Activated naive CD8-positive, alpha-beta T cell treated with anti-CD3 and anti-CD28 coated beads for 36 hours (primary cell): ENCODE measurements around the gene ROBO1. TPM values are rescaled to one million over a fixed set of nuclear protein-coding genes. Genes with fewer than 3 reads are reported as not detected.

Source experiments
- DNase-seq: peaks from one replicate; pipeline ENCODE4 v3.0.0; 2021
- H3K27ac Mint-ChIP-seq: one replicate; pipeline ENCODE4 v1.8.0; 2022; ENCODE audit warnings: mild to moderate bottlenecking, moderate library complexity, mixed read lengths
- H3K27me3 Mint-ChIP-seq: one replicate; pipeline ENCODE4 v1.8.0; 2022; ENCODE audit warnings: mild to moderate bottlenecking, mixed read lengths
- H3K36me3 Mint-ChIP-seq: one replicate; pipeline ENCODE4 v1.8.0; 2021; ENCODE audit warnings: mild to moderate bottlenecking, mixed read lengths
- H3K4me1 Mint-ChIP-seq: one replicate; pipeline ENCODE4 v1.8.0; 2021; ENCODE audit warnings: mixed read lengths
- H3K4me3 Mint-ChIP-seq: one replicate; pipeline ENCODE4 v1.8.0; 2022; ENCODE audit warnings: mild to moderate bottlenecking, moderate library complexity, mixed read lengths
- H3K9me3 Mint-ChIP-seq: one replicate; pipeline ENCODE4 v1.8.0; 2022; ENCODE audit warnings: mixed read lengths
- total RNA-seq, 2 experiments: library from RNA; stranded (reverse); gene quantifications; one replicate each; pipeline ENCODE4 v1.2.3, GENCODE V29; 2021

ROBO1 gene
- total RNA-seq, 2 experiments from 2014 or later = 13.8 to 16.5 TPM

DNA sequence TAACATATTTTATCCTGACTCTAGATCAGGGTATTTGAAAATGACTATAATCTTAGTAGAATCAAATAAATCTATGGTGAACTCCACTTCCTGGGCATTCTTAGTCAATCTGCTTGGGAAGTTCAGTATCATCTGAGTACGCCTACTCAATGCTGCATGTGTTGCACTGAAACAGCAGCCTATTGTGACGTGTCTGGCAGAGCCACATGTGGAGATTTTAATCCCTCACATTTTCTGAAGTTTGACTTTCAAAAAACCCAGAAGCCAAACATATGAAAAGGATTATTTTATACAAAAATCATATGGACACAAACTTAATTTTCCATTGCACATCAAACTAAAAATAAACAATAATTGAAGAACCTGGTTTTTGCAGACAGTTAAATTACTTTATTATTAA lies 798.3 kb downstream of the ROBO1 start:
- no peak overlapping the region for H3K27ac Mint-ChIP-seq
- H3K4me1 Mint-ChIP-seq = peaks cover 4% of the 10 kb centered on the region
- no peak for DNase-seq
- no peaks in the 10 kb centered on the region for H3K9me3 Mint-ChIP-seq
- H3K4me3 Mint-ChIP-seq = no peak overlapping the region
- H3K36me3 Mint-ChIP-seq = no peaks in the 10 kb centered on the region
- no peaks in the 10 kb centered on the region for H3K27me3 Mint-ChIP-seq

DNA sequence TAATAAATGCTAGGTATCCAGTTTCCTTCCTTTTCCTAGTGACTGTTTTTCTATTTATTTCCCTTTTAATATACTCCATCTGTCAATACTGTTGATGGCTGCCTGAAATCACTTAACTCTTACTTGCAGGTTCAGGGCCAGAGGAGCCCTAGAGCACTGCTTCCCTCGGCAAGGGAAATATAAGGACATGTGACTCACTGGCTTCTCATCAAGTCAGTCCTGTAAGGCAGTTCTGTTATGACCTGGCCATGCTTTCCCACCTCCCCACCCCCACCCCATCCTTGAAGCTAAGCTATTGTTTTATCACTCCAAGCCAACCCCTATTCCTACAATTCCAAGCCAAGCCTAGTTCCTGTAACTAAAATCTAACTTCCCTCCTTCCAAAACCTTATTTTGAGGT lies 800.7 kb downstream of the ROBO1 start:
- no peak overlapping the region for H3K4me3 Mint-ChIP-seq
- peaks cover 2% of the 10 kb centered on the region for H3K9me3 Mint-ChIP-seq
- H3K27ac Mint-ChIP-seq = no peak overlapping the region
- DNase-seq = no peak
- H3K4me1 Mint-ChIP-seq = peaks cover 4% of the 10 kb centered on the region
- peaks cover 2% of the 10 kb centered on the region for H3K36me3 Mint-ChIP-seq
- no peaks in the 10 kb centered on the region for H3K27me3 Mint-ChIP-seq

DNA sequence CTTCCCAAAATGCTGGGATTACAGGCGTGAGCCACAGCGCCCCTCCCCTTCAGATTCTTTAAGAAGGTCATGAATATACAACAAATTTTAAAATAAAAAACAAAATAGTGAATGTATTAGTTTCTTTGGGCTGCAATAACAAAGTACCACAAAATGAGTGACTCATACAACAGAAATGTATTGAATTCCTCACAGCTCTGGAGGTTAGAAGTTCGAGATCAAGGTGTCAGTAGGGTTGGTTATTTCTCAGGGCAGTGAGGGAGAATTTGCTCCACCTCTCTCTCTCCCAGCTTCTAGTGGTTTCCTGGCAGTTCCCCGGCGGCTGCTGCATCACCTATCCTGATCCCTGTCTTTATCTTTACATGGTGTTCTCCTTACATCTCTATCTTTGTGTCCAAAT lies 804.0 kb downstream of the ROBO1 start:
- no peak for DNase-seq
- Mint-ChIP-seq H3K36me3 (peaks cover 2% of the 10 kb centered on the region), H3K9me3 (peaks cover 3% of the 10 kb centered on the region), H3K4me3 (no peak overlapping the region), H3K27ac (no peak overlapping the region), H3K4me1 (peaks cover 2% of the 10 kb centered on the region), H3K27me3 (no peaks in the 10 kb centered on the region)

DNA sequence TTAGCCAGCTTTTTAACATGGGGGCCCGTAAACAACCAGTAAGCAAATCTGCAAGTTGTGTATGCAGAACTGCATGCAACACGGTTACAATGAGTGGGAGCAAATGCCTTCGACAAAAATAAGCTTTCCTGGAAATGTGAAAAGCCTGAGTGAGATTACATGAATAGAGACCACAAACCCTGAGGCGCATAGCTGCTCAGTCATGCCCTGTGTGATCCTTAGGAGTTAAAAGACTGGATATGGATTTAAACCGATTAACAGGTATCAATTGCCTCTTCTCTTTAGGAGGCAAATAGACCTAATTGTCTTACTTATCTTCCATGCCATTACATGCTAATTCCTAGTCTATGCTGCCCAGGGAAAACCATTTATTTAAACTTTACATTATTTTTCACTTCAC lies 810.3 kb downstream of the ROBO1 start:
- H3K36me3 Mint-ChIP-seq = no peaks in the 10 kb centered on the region
- H3K27ac Mint-ChIP-seq = no peak overlapping the region
- no peaks in the 10 kb centered on the region for H3K27me3 Mint-ChIP-seq
- no peak for DNase-seq
- H3K9me3 Mint-ChIP-seq = peaks cover 1% of the 10 kb centered on the region
- H3K4me3 Mint-ChIP-seq = no peak overlapping the region
- H3K4me1 Mint-ChIP-seq = no peaks in the 10 kb centered on the region

DNA sequence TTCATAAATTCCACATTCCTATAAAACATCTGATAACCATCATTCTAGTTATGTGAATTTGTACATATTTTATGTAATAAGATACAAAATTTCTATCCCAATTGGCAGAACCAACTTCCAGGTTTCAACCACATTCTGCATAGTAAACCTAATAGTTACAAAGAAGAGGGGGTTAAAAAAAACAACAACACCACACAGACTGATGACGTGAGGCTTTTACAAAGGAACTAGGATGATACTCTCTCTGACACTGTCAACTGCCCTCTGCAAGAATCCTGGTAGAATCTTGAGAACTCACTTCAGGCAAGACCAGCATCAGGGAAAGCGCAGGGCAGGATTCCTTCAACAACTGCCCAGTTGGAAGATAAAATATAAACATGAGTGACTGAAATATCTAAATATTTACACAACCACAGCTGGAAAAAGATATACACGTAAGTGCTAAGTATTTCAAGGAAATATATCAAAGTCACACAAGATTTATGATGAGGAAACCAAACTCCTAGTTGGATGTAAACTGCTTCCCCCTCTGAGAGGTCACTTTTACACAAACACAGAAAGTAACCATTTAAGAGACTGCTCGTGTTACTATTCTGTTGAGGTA lies 816.4 kb downstream of the ROBO1 start:
- Mint-ChIP-seq H3K9me3 (peaks cover 8% of the 10 kb centered on the region), H3K27me3 (no peaks in the 10 kb centered on the region), H3K36me3 (peaks cover 8% of the 10 kb centered on the region), H3K27ac (no peak overlapping the region), H3K4me3 (no peak overlapping the region), H3K4me1 (no peaks in the 10 kb centered on the region)
- DNase-seq = no peak

DNA sequence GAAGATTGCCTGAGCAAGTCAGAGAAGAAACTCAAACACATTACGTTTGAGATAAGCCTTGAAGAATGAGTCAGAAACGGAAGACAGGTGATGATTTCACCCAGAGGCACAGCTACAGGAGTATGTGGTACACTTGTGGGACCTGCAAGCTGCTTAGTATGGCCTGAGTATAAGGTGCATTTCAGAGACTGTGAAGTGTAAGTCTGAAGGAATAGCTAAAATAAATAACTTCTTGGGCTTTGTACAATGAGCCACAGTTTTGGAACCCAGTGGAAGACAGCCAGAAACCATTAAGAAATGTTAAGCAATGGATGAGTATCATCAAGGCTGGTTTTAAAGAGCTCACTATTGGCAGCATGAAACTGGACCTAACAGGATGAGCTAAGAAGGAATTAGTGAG lies 826.2 kb downstream of the ROBO1 start:
- Mint-ChIP-seq H3K4me3 (no peak overlapping the region), H3K27me3 (no peaks in the 10 kb centered on the region), H3K27ac (no peak overlapping the region), H3K4me1 (no peaks in the 10 kb centered on the region), H3K9me3 (peaks cover 6% of the 10 kb centered on the region), H3K36me3 (peaks cover 5% of the 10 kb centered on the region)
- no peak for DNase-seq

DNA sequence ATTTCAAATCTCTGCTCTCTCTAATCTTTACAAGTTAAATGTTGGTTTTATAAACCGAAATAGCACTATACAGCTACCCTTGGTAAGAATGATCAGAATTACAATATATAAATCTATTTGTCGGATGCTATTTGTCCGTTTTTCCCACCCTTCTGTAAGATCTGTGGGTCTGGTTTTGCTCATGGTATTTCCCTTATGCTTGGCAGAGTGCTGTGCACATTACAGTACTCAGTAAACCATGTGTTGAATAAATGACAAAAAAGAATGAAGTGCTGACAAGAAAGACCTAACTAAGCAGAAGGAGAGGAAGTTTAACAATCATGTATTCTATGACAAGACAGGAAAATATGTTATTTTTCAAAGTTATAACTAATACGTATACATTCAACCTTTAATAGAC lies 827.2 kb downstream of the ROBO1 start:
- no peaks in the 10 kb centered on the region for H3K27me3 Mint-ChIP-seq
- no peaks in the 10 kb centered on the region for H3K4me1 Mint-ChIP-seq
- H3K9me3 Mint-ChIP-seq = peaks cover 5% of the 10 kb centered on the region
- no peak for DNase-seq
- no peak overlapping the region for H3K4me3 Mint-ChIP-seq
- H3K36me3 Mint-ChIP-seq = peaks cover 5% of the 10 kb centered on the region
- H3K27ac Mint-ChIP-seq = no peak overlapping the region

DNA sequence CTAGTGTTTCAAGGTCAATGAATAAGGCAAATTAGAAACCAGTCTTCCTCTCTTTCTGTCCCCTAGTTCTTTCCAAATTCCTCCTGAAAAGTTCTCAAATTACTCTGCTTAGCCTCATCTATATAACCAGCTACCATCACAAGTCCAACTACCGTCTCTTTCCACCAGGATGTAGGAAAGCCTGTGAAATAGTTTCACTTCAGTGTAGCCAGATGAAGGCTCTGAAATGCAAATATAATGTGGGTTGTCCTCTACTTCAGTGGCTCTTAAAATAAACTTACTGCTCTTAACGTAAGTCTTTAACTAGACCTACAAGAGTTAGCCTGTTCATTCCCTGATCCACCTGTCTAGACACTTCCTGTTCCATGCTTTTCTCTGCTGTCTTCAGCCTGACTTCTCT lies 827.7 kb downstream of the ROBO1 start:
- Mint-ChIP-seq H3K27me3 (no peaks in the 10 kb centered on the region), H3K27ac (no peak overlapping the region), H3K36me3 (peaks cover 3% of the 10 kb centered on the region), H3K9me3 (peaks cover 1% of the 10 kb centered on the region), H3K4me1 (no peaks in the 10 kb centered on the region), H3K4me3 (no peak overlapping the region)
- DNase-seq = no peak

DNA sequence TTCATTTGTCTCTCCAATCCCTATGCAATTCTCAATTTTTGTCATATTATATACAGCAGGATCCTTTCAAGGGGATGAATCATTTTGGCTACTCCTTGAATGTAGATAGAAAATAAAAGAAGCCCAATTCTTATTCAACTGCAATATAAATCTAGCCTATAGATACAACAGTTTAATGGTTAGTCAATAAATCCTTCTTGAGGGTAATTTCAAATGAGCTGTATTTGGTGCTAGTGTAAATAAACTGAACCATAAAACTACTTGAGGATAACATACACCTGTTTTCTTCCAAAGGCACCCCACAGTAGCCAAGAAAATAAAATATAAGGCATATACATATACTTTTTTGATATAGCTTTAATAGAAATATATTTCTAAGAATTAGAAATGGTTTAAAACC lies 830.3 kb downstream of the ROBO1 start:
- Mint-ChIP-seq H3K9me3 (peaks cover 1% of the 10 kb centered on the region), H3K4me1 (no peaks in the 10 kb centered on the region), H3K27me3 (no peaks in the 10 kb centered on the region), H3K27ac (no peak overlapping the region), H3K36me3 (peaks cover 3% of the 10 kb centered on the region), H3K4me3 (no peak overlapping the region)
- DNase-seq = no peak

DNA sequence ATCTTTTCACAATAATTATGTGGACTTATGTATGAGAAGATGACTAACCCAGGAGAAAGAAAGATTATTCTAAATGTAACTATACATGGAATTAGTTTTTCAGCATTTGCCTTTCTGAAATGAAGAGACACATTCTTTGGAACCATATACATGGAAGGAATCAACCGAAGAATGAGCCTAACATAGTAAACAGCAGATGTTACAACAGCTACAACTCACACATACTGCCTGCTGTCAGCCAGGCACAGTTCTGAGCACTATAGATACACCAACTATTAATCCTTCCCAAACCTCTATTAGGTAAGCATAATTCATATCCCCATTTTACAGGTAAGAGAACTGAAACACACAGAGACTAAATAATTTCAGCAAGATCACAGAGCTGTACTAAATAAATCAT lies 840.0 kb downstream of the ROBO1 start:
- Mint-ChIP-seq H3K27me3 (no peaks in the 10 kb centered on the region), H3K4me3 (no peak overlapping the region), H3K9me3 (peaks cover 3% of the 10 kb centered on the region), H3K36me3 (peaks cover 5% of the 10 kb centered on the region), H3K4me1 (no peaks in the 10 kb centered on the region), H3K27ac (no peak overlapping the region)
- no peak for DNase-seq

DNA sequence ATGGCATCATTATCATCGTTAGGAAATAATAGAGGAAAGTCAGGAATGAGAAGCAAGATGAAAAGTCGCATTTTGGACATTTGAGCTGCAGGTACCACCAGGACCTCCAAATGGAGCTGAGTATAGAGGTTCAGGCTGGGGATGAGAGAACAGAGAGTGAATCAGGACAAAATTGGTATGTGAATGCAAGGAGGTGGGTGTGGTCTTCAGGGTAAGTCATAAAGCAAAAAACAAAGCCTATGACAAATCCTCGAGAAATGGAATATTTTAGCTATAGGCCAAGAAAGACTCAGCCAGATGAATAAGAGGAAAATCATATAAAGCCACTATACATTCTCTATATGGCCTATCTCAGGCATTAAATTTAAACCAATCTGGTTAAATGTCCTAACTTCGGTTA lies 841.3 kb downstream of the ROBO1 start:
- Mint-ChIP-seq H3K27ac (no peak overlapping the region), H3K9me3 (peaks cover 3% of the 10 kb centered on the region), H3K4me1 (no peaks in the 10 kb centered on the region), H3K27me3 (no peaks in the 10 kb centered on the region), H3K36me3 (peaks cover 5% of the 10 kb centered on the region), H3K4me3 (no peak overlapping the region)
- DNase-seq = no peak

DNA sequence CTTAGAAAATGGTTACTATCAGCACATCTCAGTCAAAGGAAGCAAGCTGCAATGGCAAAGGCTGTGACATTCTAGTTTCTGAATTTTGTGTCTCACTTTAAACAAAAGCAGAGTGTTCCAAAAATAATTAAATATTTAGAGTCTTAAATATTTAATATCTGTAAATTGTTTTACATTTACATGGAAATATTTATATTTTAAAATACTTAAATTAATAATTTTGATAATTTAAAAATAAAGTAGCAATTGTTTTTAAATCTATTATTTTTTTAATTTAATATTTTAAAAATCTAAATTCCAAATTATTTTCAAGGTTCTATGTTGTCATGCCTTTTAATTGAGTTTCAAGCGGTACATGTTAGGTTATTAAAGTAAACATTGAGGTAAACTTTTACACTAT lies 843.1 kb downstream of the ROBO1 start:
- Mint-ChIP-seq H3K4me1 (no peaks in the 10 kb centered on the region), H3K27me3 (no peaks in the 10 kb centered on the region), H3K36me3 (peaks cover 5% of the 10 kb centered on the region), H3K4me3 (no peak overlapping the region), H3K27ac (no peak overlapping the region), H3K9me3 (peaks cover 3% of the 10 kb centered on the region)
- no peak for DNase-seq

DNA sequence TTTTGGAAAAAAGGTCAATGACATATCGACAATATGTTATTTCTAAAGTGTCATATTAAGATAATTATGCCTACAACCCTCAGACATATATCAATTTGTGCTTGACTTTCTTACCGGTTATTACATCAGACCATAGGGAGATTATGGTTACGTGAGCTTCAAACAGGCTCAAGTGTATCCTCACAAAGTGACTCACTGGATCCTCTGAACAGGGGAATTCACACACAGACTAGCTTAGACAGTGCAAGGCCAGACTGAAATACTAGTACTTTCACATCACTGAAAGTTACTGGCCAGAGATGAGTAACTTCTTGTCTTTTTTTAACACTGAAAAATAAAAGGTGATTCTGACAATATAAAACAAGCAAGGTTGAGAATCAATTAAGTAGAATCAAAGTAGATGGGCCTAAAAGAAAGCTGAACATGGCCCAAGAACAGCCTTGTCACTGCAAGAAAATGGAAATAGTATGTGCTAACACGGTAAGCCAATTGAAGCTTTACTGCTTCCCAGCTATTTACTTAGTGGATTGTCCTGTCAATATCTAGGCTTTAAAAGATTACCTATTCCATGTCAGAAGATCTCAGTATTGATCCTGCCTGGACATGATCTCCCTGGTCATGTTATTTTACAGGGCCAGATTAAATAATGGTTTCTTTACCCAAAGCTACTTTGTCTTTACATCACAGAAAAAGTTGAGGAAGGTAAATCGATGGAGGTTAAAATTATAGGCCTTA lies 848.6 kb downstream of the ROBO1 start:
- no peak overlapping the region for H3K4me3 Mint-ChIP-seq
- peaks cover 2% of the 10 kb centered on the region for H3K36me3 Mint-ChIP-seq
- no peaks in the 10 kb centered on the region for H3K9me3 Mint-ChIP-seq
- no peaks in the 10 kb centered on the region for H3K27me3 Mint-ChIP-seq
- peaks cover 12% of the 10 kb centered on the region for H3K4me1 Mint-ChIP-seq
- peak overlapping the region; percentile 86 for H3K27ac Mint-ChIP-seq
- DNase-seq = no peak

DNA sequence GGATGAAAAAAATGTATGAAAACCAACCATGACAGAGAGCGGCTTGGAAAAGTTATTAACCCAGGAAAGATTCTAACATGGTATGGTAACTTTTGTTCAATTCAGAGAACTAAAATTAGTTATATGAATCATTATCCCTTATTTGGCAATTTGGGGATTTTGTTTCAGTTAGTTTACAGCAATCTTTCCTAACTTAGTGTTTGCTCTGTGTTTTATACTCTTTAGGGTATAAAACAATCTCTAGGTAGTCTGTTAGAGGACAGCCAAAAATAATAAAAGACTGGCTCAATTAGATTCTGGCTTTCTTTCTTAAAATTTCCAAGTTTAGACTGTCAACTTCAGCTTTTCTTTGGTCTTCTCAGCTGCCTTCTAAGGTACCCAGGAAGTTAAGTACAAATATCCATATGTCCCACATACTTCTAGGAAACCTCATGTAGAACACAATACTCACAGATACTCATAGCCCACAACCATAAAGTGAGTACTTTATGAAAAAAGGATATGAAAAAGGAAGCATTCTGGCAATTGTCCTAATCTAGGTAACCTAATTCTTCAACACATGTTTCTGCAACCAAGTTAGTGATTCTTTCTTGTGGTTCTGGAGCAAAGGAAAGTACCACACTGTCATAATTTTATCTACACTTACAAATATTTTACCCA lies 849.3 kb downstream of the ROBO1 start:
- Mint-ChIP-seq H3K4me3 (no peak overlapping the region), H3K9me3 (no peaks in the 10 kb centered on the region), H3K36me3 (peaks cover 2% of the 10 kb centered on the region), H3K27me3 (no peaks in the 10 kb centered on the region), H3K27ac (peak overlapping the region; percentile 86), H3K4me1 (peaks cover 12% of the 10 kb centered on the region)
- no peak for DNase-seq

DNA sequence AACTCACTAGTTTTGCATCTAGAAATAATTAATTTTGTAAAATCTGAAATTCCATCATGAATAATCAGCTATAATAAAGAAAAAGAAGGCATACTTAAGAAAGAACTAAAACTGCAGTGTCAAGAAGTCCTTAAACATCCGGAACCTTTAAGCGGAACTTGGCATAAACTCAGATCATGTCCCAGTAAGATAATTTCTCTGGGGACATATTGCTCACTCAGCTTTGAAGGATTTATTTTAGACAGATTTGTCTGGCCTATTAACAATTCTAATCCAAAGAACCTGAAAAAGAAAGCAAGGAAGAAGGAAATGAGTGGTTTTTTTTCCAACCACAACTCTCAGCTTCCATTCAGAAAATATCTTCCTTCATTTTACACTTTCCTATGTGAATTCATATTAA lies 850.3 kb downstream of the ROBO1 start:
- no peaks in the 10 kb centered on the region for H3K27me3 Mint-ChIP-seq
- peaks cover 2% of the 10 kb centered on the region for H3K36me3 Mint-ChIP-seq
- no peaks in the 10 kb centered on the region for H3K9me3 Mint-ChIP-seq
- peaks cover 12% of the 10 kb centered on the region for H3K4me1 Mint-ChIP-seq
- peak overlapping the region; percentile 20 for H3K27ac Mint-ChIP-seq
- DNase-seq = no peak
- no peak overlapping the region for H3K4me3 Mint-ChIP-seq

DNA sequence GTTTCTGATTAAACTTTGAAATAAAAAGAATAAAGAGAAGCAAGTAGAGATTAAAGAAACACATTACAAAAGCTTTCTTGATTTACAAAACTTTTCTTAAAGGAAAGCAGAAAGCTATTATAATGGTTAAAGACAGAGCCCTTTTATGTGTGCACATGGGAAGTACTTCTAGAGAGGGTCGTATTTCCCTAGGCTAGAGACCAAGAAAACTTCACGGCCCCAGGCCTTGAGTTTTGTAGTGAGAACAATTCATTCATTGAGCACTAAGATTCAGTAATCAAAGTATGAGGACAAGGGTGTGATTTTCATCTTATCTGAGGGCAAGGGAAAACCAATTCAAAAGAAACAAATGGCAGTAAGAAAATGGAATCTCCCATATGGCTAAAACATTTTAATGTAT lies 854.1 kb downstream of the ROBO1 start:
- H3K27me3 Mint-ChIP-seq = no peaks in the 10 kb centered on the region
- H3K4me1 Mint-ChIP-seq = peaks cover 6% of the 10 kb centered on the region
- H3K9me3 Mint-ChIP-seq = no peaks in the 10 kb centered on the region
- no peak overlapping the region for H3K27ac Mint-ChIP-seq
- peaks cover 2% of the 10 kb centered on the region for H3K36me3 Mint-ChIP-seq
- no peak for DNase-seq
- H3K4me3 Mint-ChIP-seq = no peak overlapping the region
